Right cardiac atrium (tissue), 5 donors: ENCODE measurements around the gene LRBA. TPM values are rescaled to one million over a fixed set of nuclear protein-coding genes. Genes with fewer than 3 reads are reported as not detected.
A peak's percentile ranks its signal among the peaks of the same experiment; 100 is the strongest.

Source experiments
- ATAC-seq, 2 donors: fragments of 200-7000 bp; cut with Tn5 transposase; one replicate each; pipeline versions ENCODE4 v1.8.0 to v1.9.1; 2020; ENCODE audit warnings: moderate library complexity in 2 of 2, mild to moderate bottlenecking in 1 of 2
- DNase-seq, 3 donors: peaks; one replicate each; pipeline ENCODE4 v3.0.0-alpha.2; 2020
- H3K27ac ChIP-seq: one replicate; pipeline ENCODE4 v1.5.1; 2013; ENCODE audit warnings: mild to moderate bottlenecking, low read length, control low read depth, moderate library complexity
- H3K27me3 ChIP-seq: one replicate; pipeline ENCODE4 v1.6.1; 2013; ENCODE audit not compliant: control insufficient read depth, insufficient read depth
- H3K4me1 ChIP-seq: one replicate; pipeline ENCODE4 v1.6.1; 2013; ENCODE audit warnings: low read length; ENCODE audit not compliant: control insufficient read depth, insufficient read depth
- H3K4me3 ChIP-seq: one replicate; pipeline ENCODE4 v1.5.1; 2013; ENCODE audit warnings: low read length, control low read depth
- H3K9me3 ChIP-seq: one replicate; pipeline ENCODE4 v1.6.1; 2013; ENCODE audit warnings: low read length; ENCODE audit not compliant: control insufficient read depth
- WGBS: extraction: QIAGEN DNeasy Blood & Tissue Kit; methylation state at CpG from one replicate; pipeline ENCODE4 v1.1.7; 2013; 5-methylcytosine and 5-hydroxymethylcytosine counted together
- intact Hi-C, 4 donors: fragments of 100-400 bp; cut with DNase I; formaldehyde crosslinking; loops; one replicate each; pipeline versions ENCODE4 v1.11.0 to v1.14.0; 2022 to 2023
- polyA plus RNA-seq: library from polyadenylated mRNA; stranded (reverse); fragments of 200-250 nt; gene quantifications from one replicate; pipeline ENCODE4 v1.2.3, GENCODE V29; 2013
- total RNA-seq, 4 donors: library from RNA; stranded (reverse); fragmentation: NEBNext Ultra II Directional; extraction: Animal tissue kit (Norgen Biotek cat#: 25700); gene quantifications; one replicate each; pipeline ENCODE4 v1.2.1, GENCODE V29; 2021
- donor health status: healthy with polysubstance abuse.
- donor health status: DM: no; HTN: yes; CAD: no.
- donor health status: DM: no; HTN: no; CAD: no.
- donor health status: DM: no; HTN: yes; CAD: no; lungs with severe emphysema.
- donor health status: DM: yes; HTN: yes; CAD: no.

Gene LRBA
- total and polyA plus RNA-seq, 5 donors: 14.4 to 29.9 (median 23.4) TPM

DNA sequence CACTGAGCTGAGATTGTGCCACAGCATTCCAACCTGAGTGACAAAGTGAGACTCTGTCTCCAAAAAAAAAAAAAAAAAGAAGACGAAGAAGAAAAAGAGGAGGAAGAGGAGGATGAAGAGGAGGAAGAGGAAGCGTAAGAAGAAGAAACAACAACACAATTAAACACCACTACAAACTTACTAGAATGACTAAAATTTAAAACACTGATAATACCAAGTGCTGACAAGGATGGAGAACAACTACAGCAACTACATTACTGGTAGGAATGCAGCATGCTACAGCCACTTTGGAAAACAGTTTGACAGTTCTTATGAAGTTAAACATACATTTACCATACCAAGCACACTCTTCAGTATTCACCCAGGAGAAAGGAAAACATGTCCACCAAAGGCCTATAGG, 24.1 kb downstream of the LRBA start:
- DNase-seq (no peak), ATAC-seq (no peak)
- intact Hi-C loops: no loop called here
- H3K4me3 ChIP-seq: no peak overlapping the region
- no peaks in the 10 kb centered on the region for H3K4me1 ChIP-seq
- 91% methylated on average over 2 of the region's 2 CpGs for WGBS
- H3K27me3 ChIP-seq: no peaks in the 10 kb centered on the region
- no peak overlapping the region for H3K27ac ChIP-seq
- no peaks in the 10 kb centered on the region for H3K9me3 ChIP-seq

DNA sequence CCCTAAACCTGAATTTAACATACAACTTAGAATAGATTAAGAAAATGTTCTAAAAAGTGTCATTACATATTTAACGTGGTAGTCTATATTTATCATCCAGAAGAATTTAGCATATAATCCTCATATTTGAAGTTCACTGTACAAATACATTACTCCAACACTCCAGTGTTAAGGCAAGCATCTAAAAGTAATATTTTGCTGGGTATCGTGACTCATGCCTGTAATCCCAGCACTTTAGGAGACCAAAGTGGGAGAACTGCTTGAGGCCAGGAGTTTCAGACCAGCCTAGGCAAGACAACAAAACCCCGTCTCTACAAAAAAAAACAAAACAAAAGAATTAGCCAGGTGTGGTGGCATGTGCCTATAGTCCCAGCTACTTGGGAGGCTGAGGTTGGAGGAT, 24.8 kb downstream of the LRBA start:
- WGBS: 94% methylated on average over 3 of the region's 3 CpGs
- intact Hi-C loops: no loop called here
- no peak for ATAC-seq

DNA sequence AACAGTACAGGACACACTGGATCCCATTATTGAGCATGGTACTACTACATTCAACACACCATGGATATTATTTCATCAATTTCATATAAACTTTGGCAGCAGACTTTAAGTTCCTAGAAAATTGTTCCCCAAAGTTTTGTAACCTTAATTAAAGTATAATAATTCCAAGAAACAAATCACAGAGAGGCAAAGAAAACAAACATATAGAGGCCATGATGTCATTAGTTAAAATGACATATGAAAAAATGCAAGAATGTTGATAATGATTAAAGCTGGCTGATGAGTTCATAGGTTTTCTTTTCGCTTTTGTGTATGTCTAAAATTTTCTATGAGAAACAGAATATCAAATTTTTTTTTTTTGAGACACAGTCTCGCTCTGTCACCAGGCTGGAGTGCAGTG, 26.8 kb downstream of the LRBA start:
- no peaks in the 10 kb centered on the region for H3K9me3 ChIP-seq
- H3K4me1 ChIP-seq: no peaks in the 10 kb centered on the region
- ATAC-seq (no peak), DNase-seq (no peak)
- intact Hi-C loops: no loop called here
- H3K27me3 ChIP-seq: no peaks in the 10 kb centered on the region
- no peak overlapping the region for H3K4me3 ChIP-seq
- no peak overlapping the region for H3K27ac ChIP-seq
- 90% methylated on average over 2 of the region's 2 CpGs for WGBS

More for the DNA sequence above, 24.8 kb downstream of the LRBA start:
- Histone ChIP-seq H3K27ac (no peak overlapping the region), H3K4me1 (no peaks in the 10 kb centered on the region), H3K4me3 (no peak overlapping the region), H3K9me3 (no peaks in the 10 kb centered on the region), H3K27me3 (no peaks in the 10 kb centered on the region)
- no peak for DNase-seq

DNA sequence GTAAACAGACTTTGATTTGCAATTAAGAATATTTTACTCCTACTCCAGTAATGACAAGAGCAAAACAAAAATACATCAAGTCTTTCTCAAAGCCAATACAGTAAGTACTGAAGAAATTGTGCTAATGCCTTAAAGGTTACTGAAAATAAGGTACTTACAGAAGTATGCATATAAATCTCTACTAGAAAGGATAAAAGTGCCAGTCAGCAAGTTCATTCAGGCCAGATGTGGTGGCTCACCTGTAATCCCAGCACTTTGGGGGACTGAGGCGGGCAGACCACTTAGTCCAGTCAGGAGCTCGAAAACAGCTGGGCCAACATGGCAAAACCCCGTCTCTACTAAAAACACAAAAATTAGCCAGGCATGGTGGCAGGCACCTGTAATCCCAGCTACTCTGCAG, 27.9 kb downstream of the LRBA start:
- WGBS: 97% methylated on average over 3 of the region's 3 CpGs
- DNase-seq (no peak), ATAC-seq (no peak)
- H3K27me3 ChIP-seq: no peaks in the 10 kb centered on the region
- H3K4me1 ChIP-seq: no peaks in the 10 kb centered on the region
- no peak overlapping the region for H3K4me3 ChIP-seq
- H3K27ac ChIP-seq: no peak overlapping the region
- H3K9me3 ChIP-seq: no peaks in the 10 kb centered on the region
- intact Hi-C loops: no loop called here

DNA sequence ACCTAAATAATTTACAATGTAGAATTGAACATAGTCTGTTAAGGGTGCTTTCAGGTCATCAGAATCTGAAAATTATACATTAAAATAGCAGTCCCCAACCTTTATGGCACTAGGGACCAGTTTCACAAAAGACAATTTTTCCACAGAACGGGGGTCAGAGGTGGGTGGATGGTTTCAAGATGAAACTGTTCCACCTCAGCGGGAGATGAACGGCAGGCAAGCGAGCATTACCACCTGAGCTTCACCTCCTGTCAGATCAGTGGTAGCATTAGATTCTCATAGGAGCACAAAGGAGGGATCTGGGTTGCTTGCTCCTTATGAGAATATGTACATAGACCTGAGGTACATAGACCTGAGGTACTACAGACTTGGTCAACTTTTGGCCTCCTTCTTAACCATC, 29.0 kb downstream of the LRBA start:
- Histone ChIP-seq H3K27me3 (no peaks in the 10 kb centered on the region), H3K27ac (no peak overlapping the region), H3K4me1 (no peaks in the 10 kb centered on the region), H3K9me3 (no peaks in the 10 kb centered on the region), H3K4me3 (no peak overlapping the region)
- 95% methylated on average over 4 of the region's 4 CpGs for WGBS
- DNase-seq (no peak), ATAC-seq (no peak)
- intact Hi-C loops: no loop called here

DNA sequence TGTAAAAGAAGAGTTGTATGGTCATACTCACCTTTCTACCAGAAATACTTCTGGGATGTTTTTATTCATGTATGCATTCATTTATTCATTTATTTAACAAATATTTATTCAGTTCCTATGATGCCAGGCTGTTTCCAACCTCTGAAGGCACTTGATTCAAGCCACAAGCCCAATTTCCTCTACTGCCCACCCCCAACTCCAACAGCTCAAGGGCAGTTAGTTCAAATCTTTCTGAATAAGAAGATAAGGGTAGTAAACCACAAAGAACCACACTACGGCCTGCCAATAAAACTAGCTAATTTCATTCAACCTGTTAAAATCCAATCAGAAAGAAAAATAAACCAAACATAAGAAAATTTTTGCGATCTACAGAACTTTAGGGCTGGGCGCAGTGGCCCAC, 31.2 kb downstream of the LRBA start:
- H3K4me1 ChIP-seq: no peaks in the 10 kb centered on the region
- no peaks in the 10 kb centered on the region for H3K27me3 ChIP-seq
- H3K9me3 ChIP-seq: no peaks in the 10 kb centered on the region
- no peak for DNase-seq
- WGBS: 97% methylated on average over 3 of the region's 3 CpGs
- H3K4me3 ChIP-seq: no peak overlapping the region
- no peak for ATAC-seq
- no peak overlapping the region for H3K27ac ChIP-seq
- intact Hi-C loops: no loop called here

DNA sequence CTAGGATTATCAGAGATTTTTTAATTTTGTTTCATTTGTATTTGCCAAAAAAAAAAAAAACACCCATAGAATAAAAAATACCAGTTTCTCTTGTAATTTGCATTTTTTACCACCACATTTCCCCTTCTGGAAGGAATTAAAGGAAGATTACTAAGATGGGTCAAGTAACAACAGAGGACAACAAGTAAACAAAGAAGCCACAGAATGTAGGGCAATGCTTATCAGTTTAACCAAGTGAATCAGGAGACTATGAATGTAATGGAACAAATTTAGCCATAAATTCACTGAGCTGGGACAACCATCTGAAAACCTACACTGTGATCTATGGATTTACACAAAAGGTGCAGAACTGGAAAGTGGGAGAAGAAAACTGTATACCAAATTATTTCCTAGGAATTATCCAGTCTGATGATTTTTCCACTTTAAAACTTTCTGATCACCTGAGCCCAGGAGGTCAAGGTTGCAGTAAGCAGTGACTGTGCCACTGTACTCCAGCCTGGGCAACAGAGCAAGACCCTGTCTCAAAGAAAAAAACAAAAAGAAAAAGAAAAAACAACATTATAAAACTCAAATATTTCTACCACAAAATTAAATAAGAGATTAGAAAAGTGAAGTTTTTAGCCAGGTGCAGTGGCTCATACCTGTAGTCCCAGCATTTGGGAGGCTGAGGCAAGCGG, 32.4 kb downstream of the LRBA start:
- intact Hi-C loops: no loop called here
- WGBS: 96% methylated on average over 1 of the region's 1 CpG

DNA sequence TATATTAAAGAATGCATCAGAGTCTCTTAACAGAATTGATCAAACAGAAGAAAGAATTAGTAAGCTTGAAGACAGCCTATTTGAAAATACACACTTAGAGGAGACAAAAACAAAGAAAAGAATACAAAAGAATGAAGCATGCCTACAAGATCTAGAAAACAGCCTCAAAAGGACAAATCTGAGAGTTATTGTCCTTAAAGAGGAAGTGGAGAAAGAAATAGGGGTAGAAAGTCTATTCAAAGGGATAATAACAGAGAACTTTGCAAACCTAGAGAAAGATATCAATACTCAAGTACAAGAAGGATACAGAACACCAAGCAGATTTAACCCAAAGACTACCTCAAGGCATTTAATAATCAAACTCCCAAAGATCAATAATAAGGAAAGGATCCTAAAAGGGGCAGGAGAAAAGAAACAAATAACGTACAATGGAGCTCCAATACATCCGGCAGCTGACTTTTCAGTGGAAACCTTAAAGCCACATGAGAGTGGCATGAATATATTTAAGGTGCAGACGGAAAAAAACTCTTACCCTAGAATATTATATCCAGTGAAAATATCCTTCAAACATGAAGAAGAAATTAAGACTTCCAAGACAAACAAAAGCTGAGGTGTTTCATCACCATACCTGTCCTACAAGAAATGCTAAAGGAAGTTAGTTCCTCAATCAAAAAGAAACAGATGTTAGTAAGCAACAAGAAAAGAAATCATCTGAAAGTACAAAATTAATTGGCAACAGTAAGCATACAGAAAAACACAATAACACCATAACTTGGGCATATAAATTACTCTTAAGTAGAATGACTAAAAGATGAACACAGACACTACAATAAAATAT, 36.1 kb downstream of the LRBA start:
- no peak overlapping the region for H3K27ac ChIP-seq
- WGBS: 97% methylated on average over 3 of the region's 3 CpGs
- H3K9me3 ChIP-seq: no peaks in the 10 kb centered on the region
- H3K4me1 ChIP-seq: no peaks in the 10 kb centered on the region
- DNase-seq (no peak), ATAC-seq (no peak)
- H3K4me3 ChIP-seq: no peak overlapping the region
- no peaks in the 10 kb centered on the region for H3K27me3 ChIP-seq
- intact Hi-C loops: no loop called here

More for the DNA sequence above, 32.4 kb downstream of the LRBA start:
- Histone ChIP-seq H3K9me3 (no peaks in the 10 kb centered on the region), H3K4me3 (no peak overlapping the region), H3K27ac (no peak overlapping the region), H3K27me3 (no peaks in the 10 kb centered on the region), H3K4me1 (no peaks in the 10 kb centered on the region)
- ATAC-seq: no peak
- DNase-seq: no peak

DNA sequence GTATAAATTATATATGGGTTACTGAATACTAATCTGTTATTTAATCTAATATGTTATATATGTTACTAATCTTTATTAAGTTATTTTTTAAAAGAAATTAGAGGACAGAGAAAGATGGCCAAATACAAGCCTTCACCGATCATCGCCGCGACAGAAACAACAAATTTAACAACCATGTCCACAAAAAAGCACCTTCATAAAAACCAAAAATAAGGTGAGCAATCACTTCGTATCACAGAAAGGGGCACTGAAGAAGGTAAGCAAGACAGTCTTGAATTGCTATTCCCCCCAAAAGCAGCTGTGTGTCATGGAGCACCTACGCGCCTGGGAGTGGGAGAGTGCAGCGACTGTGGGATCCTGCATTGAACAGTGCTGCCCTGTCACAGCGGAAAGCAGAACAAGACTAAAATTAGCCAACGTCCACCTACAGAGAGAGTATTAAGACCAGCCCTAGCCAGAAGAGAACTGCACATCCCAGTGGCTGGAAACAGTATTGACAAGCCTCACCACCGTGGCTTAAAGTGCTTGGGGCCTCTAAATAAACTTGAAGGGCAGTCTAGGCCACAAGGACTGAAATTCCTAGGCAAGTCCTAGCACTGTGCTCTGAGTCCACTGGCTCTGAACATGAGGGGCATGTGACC, 38.5 kb downstream of the LRBA start:
- no peaks in the 10 kb centered on the region for H3K4me1 ChIP-seq
- no peak overlapping the region for H3K4me3 ChIP-seq
- peak in 1 of 2 donors; percentile 24 for ATAC-seq
- WGBS: 78% methylated on average over 11 of the region's 11 CpGs
- H3K27me3 ChIP-seq: no peaks in the 10 kb centered on the region
- H3K9me3 ChIP-seq: no peaks in the 10 kb centered on the region
- no peak overlapping the region for H3K27ac ChIP-seq
- DNase-seq: no peak
- intact Hi-C loops: no loop called here

DNA sequence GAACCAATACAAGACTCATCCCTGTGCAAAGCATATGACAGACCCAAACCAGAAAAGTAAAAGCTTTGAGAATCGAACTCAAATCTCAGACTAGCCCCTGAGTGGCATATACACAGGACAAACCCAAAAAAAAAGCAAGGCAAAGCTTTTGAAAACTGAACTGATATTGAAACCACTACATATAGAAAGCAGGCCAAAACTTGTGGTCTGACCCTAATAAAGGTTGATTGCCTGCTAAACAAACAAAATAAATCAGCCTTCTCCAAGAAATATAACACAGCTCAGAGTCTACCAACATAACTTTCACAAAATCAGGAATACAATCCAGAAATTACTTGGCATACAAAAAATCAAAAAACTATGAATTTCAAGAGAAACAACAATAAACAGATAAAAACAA, 40.3 kb downstream of the LRBA start:
- no peak for ATAC-seq
- intact Hi-C loops: no loop called here
- WGBS: 78% methylated on average over 1 of the region's 1 CpG

DNA sequence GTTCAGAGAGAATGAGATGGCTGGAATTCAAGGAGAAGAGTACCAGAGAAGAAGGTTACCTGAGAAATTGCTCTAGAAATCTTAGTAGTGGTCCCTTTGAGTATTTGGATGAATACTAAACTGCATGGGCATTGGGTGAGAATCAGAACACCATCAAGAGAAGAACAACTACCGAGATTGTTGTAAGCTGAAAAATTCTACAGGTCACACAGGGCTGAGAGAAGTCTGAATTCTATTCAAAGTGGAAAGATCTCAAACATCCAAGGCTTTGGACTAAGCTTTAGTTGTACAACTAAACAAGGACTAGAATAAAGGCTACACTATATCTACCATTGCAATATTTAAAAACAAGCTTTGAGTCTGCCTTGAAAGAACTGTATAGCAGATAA, 40.8 kb downstream of the LRBA start:
- Histone ChIP-seq H3K9me3 (no peaks in the 10 kb centered on the region), H3K4me1 (no peaks in the 10 kb centered on the region), H3K27ac (no peak overlapping the region), H3K4me3 (no peak overlapping the region), H3K27me3 (no peaks in the 10 kb centered on the region)
- intact Hi-C loops: no loop called here
- ATAC-seq (no peak), DNase-seq (no peak)
- 95% methylated on average over 1 of the region's 1 CpG for WGBS

More for the DNA sequence above, 40.3 kb downstream of the LRBA start:
- Histone ChIP-seq H3K27me3 (no peaks in the 10 kb centered on the region), H3K4me1 (no peaks in the 10 kb centered on the region), H3K27ac (no peak overlapping the region), H3K9me3 (no peaks in the 10 kb centered on the region), H3K4me3 (no peak overlapping the region)
- DNase-seq: no peak
